GM19025 (cell line): ENCODE data around the gene UNC5CL.
"Not testable (repeated sequence)": the region's sequence is repeated elsewhere in the genome, so short reads cannot be mapped to it uniquely, and the experiment has no call there.

Experiments used
- ATAC-seq: cut with Tn5 transposase; IDR thresholded peaks from one replicate; pipeline ENCODE4 v1.9.1; 2021; ENCODE audit warnings: mild to moderate bottlenecking, low read depth, moderate library complexity; ENCODE audit not compliant: unreplicated experiment

Gene UNC5CL

GRCh38 chr6:41042226-41043055 lies 3.4 kb upstream of the UNC5CL start, which contains the start of gene TSPO2:
TSS of gene TSPO2 (plus strand) at chr6:41042467. CDS start at chr6:41042986, 519 bp downstream.
- no peak for ATAC-seq

- ATAC-seq = no peak
Measured at GRCh38 chr6:41040940-41041536, 2.0 kb upstream of the UNC5CL start.

- no peak for ATAC-seq
Measured at GRCh38 chr6:41040101-41040939, 1.3 kb upstream of the UNC5CL start.

- no peak for ATAC-seq
Measured at GRCh38 chr6:41038205-41038604, 816 bp downstream of the UNC5CL start.

GRCh38 chr6:41037107-41037900 lies 1.7 kb downstream of the UNC5CL start:
- ATAC-seq = no peak

- no peak for ATAC-seq
Measured at GRCh38 chr6:41036601-41037000, 2.4 kb downstream of the UNC5CL start.

GRCh38 chr6:41036186-41036585 lies 2.8 kb downstream of the UNC5CL start:
- no peak for ATAC-seq

- no peak for ATAC-seq
Measured at GRCh38 chr6:41033776-41034175, 5.2 kb downstream of the UNC5CL start.

- ATAC-seq = no peak
Measured at GRCh38 chr6:41032830-41033229, 6.2 kb downstream of the UNC5CL start.

- ATAC-seq = peak; percentile 28
Measured at GRCh38 chr6:41028561-41029412, 10.2 kb downstream of the UNC5CL start.

GRCh38 chr6:41027799-41028560 lies 11.0 kb downstream of the UNC5CL start:
- ATAC-seq = peak; percentile 91

- ATAC-seq = no peak
Measured at GRCh38 chr6:41027241-41027640, 11.8 kb downstream of the UNC5CL start.

GRCh38 chr6:41025966-41026530 lies 13.0 kb downstream of the UNC5CL start:
- no peak for ATAC-seq

- ATAC-seq = no peak
Measured at GRCh38 chr6:41023114-41023513, 15.9 kb downstream of the UNC5CL start.

GRCh38 chr6:41022294-41022693 lies 16.7 kb downstream of the UNC5CL start:
- no peak for ATAC-seq

GRCh38 chr6:41021832-41022231 lies 17.2 kb downstream of the UNC5CL start:
- ATAC-seq = no peak

- ATAC-seq = no peak
Measured at GRCh38 chr6:41017663-41018062, 21.4 kb downstream of the UNC5CL start.

GRCh38 chr6:41015860-41016259 lies 23.2 kb downstream of the UNC5CL start:
- not testable (repeated sequence) for ATAC-seq
